Ishikawa (cell line): Measurements from ENCODE around the gene THBS4.
A peak's percentile ranks its signal among the peaks of the same experiment; 100 is the strongest.

ENCODE experiments used
- CEBPB ChIP-seq: IDR thresholded peaks from 2 replicates; pipeline ENCODE4 v1.6.1; 2012
- CREB1 ChIP-seq: IDR thresholded peaks from 2 replicates; pipeline ENCODE4 v1.6.1; 2012; ENCODE audit warnings: low read depth
- EGR1 ChIP-seq: IDR thresholded peaks from 2 replicates; pipeline ENCODE4 v1.6.1; 2012
- EP300 ChIP-seq: IDR thresholded peaks from 2 replicates; pipeline ENCODE4 v1.6.1; 2012; ENCODE audit warnings: borderline replicate concordance
- FOXM1 ChIP-seq: IDR thresholded peaks from 2 replicates; pipeline ENCODE4 v1.6.1; 2012; ENCODE audit warnings: low read depth, borderline replicate concordance
- MAX ChIP-seq: IDR thresholded peaks from 2 replicates; pipeline ENCODE4 v1.6.1; 2012
- NFIC ChIP-seq: IDR thresholded peaks from 2 replicates; pipeline ENCODE4 v1.6.1; 2012
- RAD21 ChIP-seq: IDR thresholded peaks from 2 replicates; pipeline ENCODE4 v1.6.1; 2012; ENCODE audit warnings: low read depth
- REST ChIP-seq: IDR thresholded peaks from 2 replicates; pipeline ENCODE4 v1.6.1; 2012; ENCODE audit warnings: low read depth, mild to moderate bottlenecking
- TAF1 ChIP-seq: IDR thresholded peaks from 2 replicates; pipeline ENCODE4 v1.6.1; 2012; ENCODE audit warnings: low read depth, mild to moderate bottlenecking
- TCF12 ChIP-seq: IDR thresholded peaks from 2 replicates; pipeline ENCODE4 v1.6.1; 2012; ENCODE audit warnings: low read depth
- TEAD4 ChIP-seq: IDR thresholded peaks from 2 replicates; pipeline ENCODE4 v1.6.1; 2012
- USF1 ChIP-seq: IDR thresholded peaks from 2 replicates; pipeline ENCODE4 v1.6.1; 2012
- YY1 ChIP-seq: IDR thresholded peaks from 2 replicates; pipeline ENCODE4 v1.6.1; 2012; ENCODE audit warnings: low read depth
- ZBTB7A ChIP-seq: IDR thresholded peaks from 2 replicates; pipeline ENCODE4 v1.6.1; 2012; ENCODE audit warnings: low read depth

Gene THBS4

GRCh38 chr5:80083101-80083890 is 48.1 kb downstream of the THBS4 start:
- TF ChIP-seq TEAD4 = 0 out of 2 replicates have a peak, but pooled peaks have one; percentile 0
- peak; percentile 87 for TF ChIP-seq RAD21
- TF ChIP-seq EP300 = no peak
- TF ChIP-seq MAX = no peak

- no peak for TF ChIP-seq EGR1
- no peak for TF ChIP-seq TCF12
- no peak for TF ChIP-seq TAF1
- no peak for TF ChIP-seq FOXM1
- TF ChIP-seq RAD21 = no peak
- TF ChIP-seq CREB1 = no peak
- TF ChIP-seq TEAD4 = no peak
- TF ChIP-seq USF1 = no peak
- no peak for TF ChIP-seq REST
- no peak for TF ChIP-seq YY1
- TF ChIP-seq MAX = no peak
- no peak for TF ChIP-seq CEBPB
- no peak for TF ChIP-seq NFIC
- TF ChIP-seq EP300 = no peak
- TF ChIP-seq ZBTB7A = no peak
Observed at GRCh38 chr5:80090884-80091166, 55.7 kb downstream of the THBS4 start.

GRCh38 chr5:80091792-80092192 is 56.6 kb downstream of the THBS4 start:
- peak; percentile 88 for TF ChIP-seq RAD21

GRCh38 chr5:80092486-80093107 is 57.4 kb downstream of the THBS4 start:
- TF ChIP-seq FOXM1 (no peak), TAF1 (no peak), NFIC (no peak), USF1 (no peak), YY1 (no peak), TEAD4 (no peak), TCF12 (no peak), RAD21 (no peak), EP300 (no peak), EGR1 (no peak), CEBPB (no peak), MAX (no peak), CREB1 (no peak), REST (no peak), ZBTB7A (no peak)

GRCh38 chr5:80093796-80094195 is 58.6 kb downstream of the THBS4 start:
- TF ChIP-seq REST (no peak), USF1 (no peak), ZBTB7A (no peak), NFIC (no peak), EGR1 (no peak), MAX (no peak), YY1 (no peak), CREB1 (no peak), TAF1 (no peak), TCF12 (no peak)
